ENCODE results near the gene CYP19A1. TPM values are rescaled to one million over a fixed set of nuclear protein-coding genes. Genes with fewer than 3 reads are reported as not detected.
A peak's percentile ranks its signal among the peaks of the same experiment; 100 is the strongest.

Gene CYP19A1
- total and polyA plus RNA-seq, 9 of the 15 experiments (the other 6 are each of a cell fraction or from before 2014, with no cell fraction given): 0.16 to 0.63 (median 0.47) TPM; not detected in 3

DNA sequence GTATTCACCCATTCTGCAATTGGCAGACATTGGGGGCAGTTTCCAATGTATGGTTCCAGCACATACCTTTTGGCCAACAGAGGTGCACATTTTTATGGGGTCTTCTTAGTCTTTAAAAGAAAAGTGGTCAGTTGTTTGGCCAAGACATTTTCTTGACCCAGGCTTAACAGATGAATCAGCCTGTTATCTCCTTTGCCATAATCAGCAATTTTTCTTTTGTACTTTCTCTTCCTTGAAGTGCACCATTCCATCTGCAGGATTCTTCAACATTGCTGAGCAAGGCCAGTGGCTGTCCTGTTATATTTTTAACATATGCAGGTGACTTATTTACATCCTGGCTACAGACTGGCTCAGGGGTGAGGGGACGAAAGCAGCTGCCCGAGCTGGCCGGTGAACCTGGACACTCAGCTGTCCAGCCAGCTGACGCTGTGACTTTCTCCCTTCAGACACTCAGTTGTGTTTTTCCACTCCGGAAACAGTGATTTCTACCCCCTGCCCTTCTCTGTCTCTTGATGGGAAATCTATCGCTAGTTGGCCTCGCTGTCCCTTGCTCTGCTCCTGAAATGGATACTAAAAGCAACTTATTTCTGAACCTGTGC lies 147.2 kb downstream of the CYP19A1 start (continued):
- no peak for TF ChIP-seq ASH1L (IDR thresholded peaks at IDR 0.05; ENCODE audit: borderline replicate concordance, low read depth, partially characterized antibody)
- peak; percentile 46 for TF ChIP-seq FOSL1 (tag; conservative IDR thresholded peaks at IDR 0.05)
- TF ChIP-seq TAF1 (IDR thresholded peaks at IDR 0.05; ENCODE audit: control insufficient read depth, extremely low read depth, insufficient read depth, low read length, severe bottlenecking): no peak
- TF ChIP-seq SRSF3 (IDR thresholded peaks at IDR 0.05; ENCODE audit: insufficient read depth, low read length): no peak
- TF ChIP-seq MAFG (tag; conservative IDR thresholded peaks at IDR 0.05): peak; percentile 65
- no peak for TF ChIP-seq ZNF121 (CRISPR knock-in tag; conservative IDR thresholded peaks at IDR 0.05)
- no peak for TF ChIP-seq MCM2 (IDR thresholded peaks at IDR 0.05; ENCODE audit: low read depth)
- TF ChIP-seq, protein P1, sequence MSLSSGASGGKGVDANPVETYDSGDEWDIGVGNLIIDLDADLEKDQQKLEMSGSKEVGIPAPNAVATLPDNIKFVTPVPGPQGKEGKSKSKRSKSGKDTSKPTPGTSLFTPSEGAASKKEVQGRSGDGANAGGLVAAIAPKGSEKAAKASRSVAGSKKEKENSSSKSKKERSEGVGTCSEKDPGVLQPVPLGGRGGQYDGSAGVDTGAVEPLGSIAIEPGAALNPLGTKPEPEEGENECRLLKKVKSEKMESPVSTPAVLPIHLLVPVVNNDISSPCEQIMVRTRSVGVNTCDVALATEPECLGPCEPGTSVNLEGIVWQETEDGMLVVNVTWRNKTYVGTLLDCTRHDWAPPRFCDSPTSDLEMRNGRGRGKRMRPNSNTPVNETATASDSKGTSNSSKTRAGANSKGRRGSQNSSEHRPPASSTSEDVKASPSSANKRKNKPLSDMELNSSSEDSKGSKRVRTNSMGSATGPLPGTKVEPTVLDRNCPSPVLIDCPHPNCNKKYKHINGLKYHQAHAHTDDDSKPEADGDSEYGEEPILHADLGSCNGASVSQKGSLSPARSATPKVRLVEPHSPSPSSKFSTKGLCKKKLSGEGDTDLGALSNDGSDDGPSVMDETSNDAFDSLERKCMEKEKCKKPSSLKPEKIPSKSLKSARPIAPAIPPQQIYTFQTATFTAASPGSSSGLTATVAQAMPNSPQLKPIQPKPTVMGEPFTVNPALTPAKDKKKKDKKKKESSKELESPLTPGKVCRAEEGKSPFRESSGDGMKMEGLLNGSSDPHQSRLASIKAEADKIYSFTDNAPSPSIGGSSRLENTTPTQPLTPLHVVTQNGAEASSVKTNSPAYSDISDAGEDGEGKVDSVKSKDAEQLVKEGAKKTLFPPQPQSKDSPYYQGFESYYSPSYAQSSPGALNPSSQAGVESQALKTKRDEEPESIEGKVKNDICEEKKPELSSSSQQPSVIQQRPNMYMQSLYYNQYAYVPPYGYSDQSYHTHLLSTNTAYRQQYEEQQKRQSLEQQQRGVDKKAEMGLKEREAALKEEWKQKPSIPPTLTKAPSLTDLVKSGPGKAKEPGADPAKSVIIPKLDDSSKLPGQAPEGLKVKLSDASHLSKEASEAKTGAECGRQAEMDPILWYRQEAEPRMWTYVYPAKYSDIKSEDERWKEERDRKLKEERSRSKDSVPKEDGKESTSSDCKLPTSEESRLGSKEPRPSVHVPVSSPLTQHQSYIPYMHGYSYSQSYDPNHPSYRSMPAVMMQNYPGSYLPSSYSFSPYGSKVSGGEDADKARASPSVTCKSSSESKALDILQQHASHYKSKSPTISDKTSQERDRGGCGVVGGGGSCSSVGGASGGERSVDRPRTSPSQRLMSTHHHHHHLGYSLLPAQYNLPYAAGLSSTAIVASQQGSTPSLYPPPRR (CRISPR knock-in tag; IDR thresholded peaks at IDR 0.05; ENCODE audit: borderline replicate concordance): no peak
- no peak for TF ChIP-seq ZNF75A (CRISPR knock-in tag; IDR thresholded peaks at IDR 0.05)
- TF ChIP-seq GATA2 (CRISPR knock-in tag; IDR thresholded peaks at IDR 0.05): no peak
- peak; percentile 23; the same call in 1 of the 2 replicates for TF ChIP-seq MAFF (IDR thresholded peaks at IDR 0.05; ENCODE audit: low read length)
- no peak for TF ChIP-seq MCM5 (IDR thresholded peaks at IDR 0.05; ENCODE audit: low read depth)
- TF ChIP-seq PRMT5 (CRISPR knock-in tag; IDR thresholded peaks at IDR 0.05): no peak
- no peak for TF ChIP-seq ARHGAP35 (IDR thresholded peaks at IDR 0.05; ENCODE audit: partially characterized antibody)
- no peak for TF ChIP-seq FUS (optimal IDR thresholded peaks at IDR 0.05; ENCODE audit: low read depth, low read length)

Data from K562 (cell line).